RWPE1 (cell line): ENCODE results near the gene NKX1-1.

Experiments used
- CTCF ChIA-PET: fragments of 350-600 bp; sonication (Branson Sonifier 250); formaldehyde crosslinking; extraction: SDS; loops from one replicate; lab custom pipeline; 2021; lab: Yijun Ruan, JAX
- POLR2A ChIA-PET: fragments of 400-600 bp; formaldehyde crosslinking; extraction: SDS; loops from one replicate; lab custom pipeline; 2020; ENCODE audit warnings: antibody characterized with exemption; ENCODE audit not compliant: low non-redundant PET; lab: Yijun Ruan, JAX
- DNase-seq: peaks from one replicate; pipeline ENCODE4 v3.0.0; 2012; ENCODE audit warnings: low spot score
- H3K27ac ChIP-seq: fragments of 450-650 bp; 2 replicates; pipeline ENCODE4 v1.5.1; 2017
- TF ChIP-seq, protein P1 (sequence below): fragments of 450-650 bp; conservative IDR thresholded peaks from 2 replicates; pipeline ENCODE4 v1.5.1; 2017; ENCODE audit warnings: low read depth, mild to moderate bottlenecking

NKX1-1 gene

GRCh38 chr4:1403591-1404572 lies 2.4 kb downstream of the NKX1-1 start:
- no peak for DNase-seq
- H3K27ac ChIP-seq, result no peak overlapping the region
- ChIA-PET POLR2A (no interaction called here), CTCF (interaction anchor here (0.6 kb wide), 1 partner anchor 56 kb away, joined by 3 read pairs; no protein-coding TSS in a partner anchor)
- TF ChIP-seq, protein P1, sequence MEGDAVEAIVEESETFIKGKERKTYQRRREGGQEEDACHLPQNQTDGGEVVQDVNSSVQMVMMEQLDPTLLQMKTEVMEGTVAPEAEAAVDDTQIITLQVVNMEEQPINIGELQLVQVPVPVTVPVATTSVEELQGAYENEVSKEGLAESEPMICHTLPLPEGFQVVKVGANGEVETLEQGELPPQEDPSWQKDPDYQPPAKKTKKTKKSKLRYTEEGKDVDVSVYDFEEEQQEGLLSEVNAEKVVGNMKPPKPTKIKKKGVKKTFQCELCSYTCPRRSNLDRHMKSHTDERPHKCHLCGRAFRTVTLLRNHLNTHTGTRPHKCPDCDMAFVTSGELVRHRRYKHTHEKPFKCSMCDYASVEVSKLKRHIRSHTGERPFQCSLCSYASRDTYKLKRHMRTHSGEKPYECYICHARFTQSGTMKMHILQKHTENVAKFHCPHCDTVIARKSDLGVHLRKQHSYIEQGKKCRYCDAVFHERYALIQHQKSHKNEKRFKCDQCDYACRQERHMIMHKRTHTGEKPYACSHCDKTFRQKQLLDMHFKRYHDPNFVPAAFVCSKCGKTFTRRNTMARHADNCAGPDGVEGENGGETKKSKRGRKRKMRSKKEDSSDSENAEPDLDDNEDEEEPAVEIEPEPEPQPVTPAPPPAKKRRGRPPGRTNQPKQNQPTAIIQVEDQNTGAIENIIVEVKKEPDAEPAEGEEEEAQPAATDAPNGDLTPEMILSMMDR, result no peak

DNA sequence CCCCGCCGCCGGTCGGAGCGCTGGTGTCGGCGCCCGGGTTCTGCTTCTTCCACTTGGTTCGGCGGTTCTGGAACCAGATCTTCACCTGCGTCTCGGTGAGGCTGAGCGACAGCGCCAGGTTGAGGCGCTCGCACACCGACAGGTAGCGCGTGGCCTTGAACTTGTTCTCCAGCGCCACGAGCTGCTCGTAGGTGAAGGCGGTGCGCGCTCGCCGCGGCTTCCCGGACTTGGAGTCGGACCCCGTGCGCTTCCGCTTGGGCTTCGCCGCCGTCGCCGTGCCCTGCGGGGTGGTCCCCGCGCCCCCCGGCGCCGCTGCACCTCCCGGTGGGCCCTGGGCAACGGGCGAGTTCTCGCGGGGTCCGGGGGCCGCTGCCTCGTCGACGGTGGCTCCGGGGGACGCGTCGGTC lies 3.1 kb downstream of the NKX1-1 start:
- CTCF ChIA-PET, result no interaction called here
- TF ChIP-seq, protein P1, result no peak
- H3K27ac ChIP-seq, result no peak overlapping the region
- POLR2A ChIA-PET, result no interaction called here
- DNase-seq, result no peak

DNA sequence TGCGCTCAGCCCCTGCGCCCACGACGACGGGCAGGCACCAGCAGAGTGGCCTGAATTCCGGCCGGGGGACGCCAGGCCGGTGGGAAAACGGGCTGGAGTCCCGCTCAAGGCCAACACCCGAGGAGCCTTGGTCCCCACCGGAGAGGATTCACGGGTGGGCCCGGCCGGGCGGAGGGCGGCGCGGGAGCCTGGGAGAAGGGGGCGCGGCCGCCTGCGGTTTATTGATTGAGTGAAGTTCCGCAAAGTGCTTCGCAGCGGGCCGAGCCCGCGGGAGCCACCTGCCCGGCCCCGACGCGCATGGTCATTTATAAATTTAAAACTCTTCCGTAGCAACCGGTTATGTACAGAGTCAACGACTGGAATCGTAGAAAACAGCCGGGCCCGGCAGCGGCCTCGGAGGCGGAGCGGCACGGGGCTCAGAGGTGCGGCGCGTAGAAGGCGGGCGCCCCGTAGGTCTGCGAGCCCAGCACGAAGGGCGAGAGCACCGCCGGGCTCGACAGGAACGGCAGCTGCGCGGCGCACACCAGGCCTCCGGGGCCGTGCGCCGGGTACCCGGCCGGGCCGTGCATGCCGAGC lies 3.6 kb downstream of the NKX1-1 start:
- no peak for DNase-seq
- CTCF ChIA-PET, result no interaction called here
- POLR2A ChIA-PET, result no interaction called here
- H3K27ac ChIP-seq, result no peak overlapping the region
- TF ChIP-seq, protein P1, result no peak

DNA sequence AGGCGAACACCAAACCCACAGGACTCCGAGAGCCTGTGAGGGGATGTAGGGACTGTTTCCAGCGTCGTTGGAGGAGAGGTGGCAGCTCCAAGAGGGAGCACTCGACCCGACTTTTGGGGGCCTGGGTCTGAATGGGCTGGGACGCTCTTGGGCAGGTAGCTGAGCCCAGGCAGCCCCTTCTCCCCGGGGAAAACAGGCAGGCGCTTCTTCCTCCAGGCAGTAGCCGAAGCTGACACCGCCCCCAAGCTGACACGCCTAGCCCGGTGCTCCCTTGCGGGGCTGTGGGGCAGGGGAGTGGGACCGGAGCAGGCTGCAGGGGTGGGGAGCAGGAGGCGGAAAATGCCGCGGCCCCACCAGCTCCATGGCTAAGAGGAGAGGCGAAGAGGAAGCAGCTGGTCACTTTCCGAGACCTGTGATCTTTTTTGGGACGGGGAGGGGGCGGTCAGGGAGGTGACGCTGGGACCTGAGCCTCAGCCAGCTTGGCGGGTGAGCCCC lies 4.2 kb downstream of the NKX1-1 start:
- H3K27ac ChIP-seq, result no peak overlapping the region
- CTCF ChIA-PET, result no interaction called here
- POLR2A ChIA-PET, result no interaction called here
- no peak for DNase-seq
- TF ChIP-seq, protein P1, result no peak

DNA sequence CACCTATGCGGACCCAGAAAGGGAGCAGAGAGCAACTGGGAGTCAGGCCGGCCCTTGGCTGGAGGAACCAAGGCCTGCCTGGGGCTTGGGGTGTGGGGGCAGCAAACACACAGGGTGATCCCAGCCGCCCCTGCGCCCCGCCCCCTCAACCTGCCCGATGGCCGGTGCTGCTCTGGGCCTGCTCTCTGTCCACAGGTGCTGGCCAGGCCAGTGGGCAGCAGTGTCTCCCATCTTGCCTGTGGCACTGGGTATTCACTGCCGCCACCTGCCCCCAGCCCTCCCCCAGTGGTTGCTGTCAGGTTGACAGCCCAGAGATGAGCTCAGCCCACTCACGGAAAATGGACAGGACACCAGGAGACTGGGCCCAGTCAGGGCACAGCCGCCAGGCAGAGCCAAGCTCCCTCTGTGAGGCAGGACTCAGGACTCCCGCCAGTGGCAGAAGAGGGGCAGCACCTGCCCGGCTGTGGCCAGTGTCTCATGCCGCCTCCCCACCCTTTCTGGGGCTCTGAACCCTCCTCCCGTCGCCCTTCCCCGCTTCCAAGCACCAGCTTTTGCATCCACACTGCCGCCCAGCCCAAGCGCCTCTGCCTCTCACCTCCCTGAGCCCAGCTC lies 4.7 kb downstream of the NKX1-1 start:
- ChIA-PET POLR2A (no interaction called here), CTCF (no interaction called here)
- TF ChIP-seq, protein P1, result no peak
- no peak for DNase-seq
- H3K27ac ChIP-seq, result no peak overlapping the region

- POLR2A ChIA-PET, result no interaction called here
- DNase-seq, result no peak
- CTCF ChIA-PET, result no interaction called here
- TF ChIP-seq, protein P1, result no peak
- H3K27ac ChIP-seq, result no peak overlapping the region
Observed at GRCh38 chr4:1400831-1401408, 5.3 kb downstream of the NKX1-1 start.
